HG02610 (cell line): ENCODE measurements around the gene CALN1.
"Not testable (repeated sequence)": the region's sequence is repeated elsewhere in the genome, so short reads cannot be mapped to it uniquely, and the experiment has no call there.

Source experiments
- ATAC-seq: cut with Tn5 transposase; IDR thresholded peaks from one replicate; pipeline ENCODE4 v1.9.1; 2021; ENCODE audit warnings: mild to moderate bottlenecking, moderate library complexity; ENCODE audit not compliant: unreplicated experiment

The CALN1 gene

DNA sequence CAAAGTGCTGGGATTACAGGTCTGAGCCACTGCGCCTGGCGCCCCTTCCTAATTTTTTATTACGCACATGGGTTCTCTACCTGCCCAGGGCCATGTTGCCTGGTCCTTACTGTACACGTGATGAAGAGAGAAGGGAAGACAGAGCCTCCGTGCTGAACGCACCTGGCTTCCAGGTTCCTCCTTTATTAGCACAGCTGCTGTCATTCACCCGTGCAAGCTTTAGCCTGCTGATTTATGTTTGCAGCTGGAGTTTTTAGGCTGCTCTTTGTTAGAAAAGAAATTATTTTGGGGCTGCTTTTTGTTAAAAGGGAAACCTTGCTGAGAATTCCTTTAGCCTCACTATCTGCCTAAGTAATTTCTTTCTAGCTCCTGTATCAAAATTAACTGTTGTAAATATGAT, 417.0 kb downstream of the CALN1 start:
- no peak for ATAC-seq

DNA sequence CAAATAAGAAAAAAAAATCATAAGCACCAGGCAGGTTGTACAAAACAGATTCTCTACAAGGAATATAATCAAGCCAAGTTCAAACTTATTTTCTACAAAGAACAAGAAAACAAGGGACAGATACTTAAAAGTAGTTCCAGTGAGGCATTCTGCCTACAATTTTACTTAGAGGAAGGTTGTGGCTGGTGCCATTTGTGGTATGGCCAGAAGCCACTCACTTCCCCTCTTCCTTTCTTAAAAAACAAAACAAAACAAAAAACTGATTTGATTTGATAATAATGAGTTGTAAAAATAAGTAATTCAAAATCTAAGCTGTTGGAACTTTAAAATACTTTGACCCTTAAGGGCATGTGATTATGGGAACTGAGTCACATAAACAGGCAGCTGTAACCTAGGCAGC, 420.6 kb downstream of the CALN1 start:
- no peak for ATAC-seq

DNA sequence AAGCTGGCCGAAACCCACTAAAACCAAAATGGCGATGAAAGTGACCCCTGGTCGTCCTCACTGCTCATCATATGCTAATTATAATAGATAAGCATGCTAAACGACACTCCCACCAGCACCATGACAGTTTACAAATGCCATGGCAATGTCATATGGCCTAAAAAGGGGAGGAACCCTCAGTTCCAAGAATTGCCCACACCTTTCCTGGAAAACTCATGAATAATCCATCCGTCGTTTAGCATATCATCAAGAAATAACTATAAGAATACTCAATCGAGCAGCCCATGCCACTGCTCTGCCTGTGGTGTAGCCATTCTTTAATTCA, 422.0 kb downstream of the CALN1 start:
- ATAC-seq, result no peak

DNA sequence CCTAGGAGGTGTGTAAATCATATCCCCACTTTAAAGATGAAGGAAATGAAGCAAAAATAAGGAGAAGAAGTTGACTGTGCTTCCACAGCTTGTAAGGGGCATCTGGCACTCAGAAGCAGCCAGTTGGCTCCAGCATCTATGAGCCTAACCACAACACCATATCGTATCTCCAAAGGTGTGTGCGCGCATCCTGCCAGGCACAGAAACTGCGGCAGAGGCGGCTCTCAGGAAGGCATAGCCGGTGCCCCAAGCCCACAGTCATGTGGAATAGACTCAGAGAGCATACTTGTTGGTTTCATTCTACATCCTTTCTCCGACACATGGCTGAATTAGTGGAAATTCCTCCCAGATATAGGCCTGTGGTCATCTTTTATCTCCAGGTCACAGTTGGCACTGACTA, 423.9 kb downstream of the CALN1 start:
- ATAC-seq, result no peak

DNA sequence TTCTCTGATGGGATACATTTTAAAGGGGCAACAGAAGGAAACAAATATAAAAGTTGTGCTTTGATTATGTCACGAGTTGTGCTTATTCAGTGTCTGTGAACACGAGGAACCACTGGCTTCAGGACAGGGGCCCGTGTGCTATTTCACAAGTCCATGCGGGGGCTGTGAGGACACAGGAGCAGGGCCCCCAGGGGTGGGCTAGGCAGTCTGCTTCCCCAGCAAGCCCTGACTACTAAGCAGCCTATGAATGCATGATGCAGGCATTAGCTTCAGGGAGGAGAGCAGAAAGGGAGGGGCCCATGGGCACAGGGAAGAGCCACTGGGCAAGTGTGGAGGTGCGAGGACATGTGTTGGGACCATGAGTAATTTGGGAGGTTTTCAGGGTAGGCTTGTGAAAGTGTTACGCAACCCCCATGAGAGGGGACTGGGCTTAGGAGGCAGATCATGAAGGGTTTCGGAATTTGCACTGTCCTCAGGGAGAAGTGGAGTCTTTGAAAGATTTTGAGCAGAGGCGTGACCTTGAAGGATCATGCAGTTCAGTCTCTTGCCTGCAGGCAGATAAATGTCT, 424.9 kb downstream of the CALN1 start:
- ATAC-seq, result no peak

DNA sequence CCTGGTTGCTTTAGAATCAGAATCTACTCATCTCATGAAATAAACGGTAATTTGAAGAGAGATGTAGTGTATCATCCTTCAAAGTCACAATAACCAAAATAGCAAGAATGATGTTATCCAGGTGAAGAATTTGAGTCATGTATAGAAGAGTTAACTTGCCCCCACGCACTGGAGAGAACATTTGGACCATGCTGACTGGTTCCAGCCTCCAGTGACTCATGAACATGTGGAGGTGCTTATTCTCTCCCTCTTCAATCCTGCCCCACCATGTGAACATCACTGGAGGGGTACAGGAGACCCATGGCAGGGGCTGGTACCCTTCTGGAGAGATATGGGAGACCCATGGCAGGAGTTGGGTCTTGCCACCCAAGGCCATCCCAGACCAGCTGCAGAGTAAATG, 427.8 kb downstream of the CALN1 start:
- no peak for ATAC-seq

DNA sequence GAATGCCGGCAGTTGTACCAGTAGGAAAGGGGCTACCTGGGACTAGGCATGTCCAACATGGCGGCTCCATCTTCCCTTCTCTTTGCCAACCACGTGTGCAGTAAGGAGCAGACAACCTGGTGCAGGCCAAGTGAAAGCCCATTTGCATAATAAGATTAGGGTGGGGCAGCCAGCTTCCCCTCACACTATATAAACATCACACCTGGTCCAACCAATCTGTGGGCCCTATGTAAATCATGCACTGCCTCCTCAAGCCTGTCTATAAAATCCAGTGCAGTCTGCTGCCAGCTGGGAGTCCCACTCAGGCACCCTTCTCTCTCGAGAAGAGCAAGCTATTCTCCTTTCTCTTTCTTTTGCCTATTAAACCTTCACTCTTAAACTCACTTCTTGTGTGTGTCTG, 429.3 kb downstream of the CALN1 start:
- no peak for ATAC-seq

DNA sequence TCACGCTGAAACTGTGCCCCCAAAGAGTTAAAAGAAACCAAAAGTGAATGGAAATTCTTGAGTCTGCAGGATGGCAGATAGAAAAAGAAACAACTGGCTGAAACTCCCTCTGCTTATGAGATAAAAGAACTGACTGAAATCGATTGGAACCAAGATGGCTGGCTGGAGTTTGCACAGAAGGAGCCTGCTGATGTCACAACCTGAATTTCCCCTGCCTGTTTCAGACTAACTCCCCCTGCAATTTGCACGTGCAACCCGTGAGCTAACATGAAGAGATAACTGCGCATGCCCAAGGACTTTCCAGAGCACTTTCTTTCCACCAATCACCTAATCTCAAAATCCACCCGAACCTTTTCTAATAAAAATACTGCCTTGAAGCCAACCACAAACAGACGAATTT, 435.5 kb downstream of the CALN1 start:
- no peak for ATAC-seq

DNA sequence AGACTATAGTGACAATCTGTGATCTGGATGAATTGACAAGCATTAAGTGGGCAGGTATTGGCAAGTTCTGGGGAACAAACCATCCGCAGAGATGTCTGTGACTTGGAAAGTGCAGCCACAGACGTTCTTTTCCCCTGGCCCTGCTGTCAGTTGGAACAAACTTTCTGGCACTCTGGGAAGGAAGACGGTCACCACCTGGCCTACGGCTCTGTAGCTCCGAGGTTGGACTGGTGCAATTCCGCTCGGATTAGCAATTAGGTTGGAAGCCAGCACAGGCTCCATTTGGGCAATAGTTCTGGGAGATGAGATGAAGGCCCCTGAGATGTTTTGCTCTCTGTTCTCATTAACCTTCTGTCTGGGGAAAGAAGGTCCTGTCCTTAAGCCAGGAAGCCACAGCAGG, 437.5 kb downstream of the CALN1 start:
- ATAC-seq, result no peak

DNA sequence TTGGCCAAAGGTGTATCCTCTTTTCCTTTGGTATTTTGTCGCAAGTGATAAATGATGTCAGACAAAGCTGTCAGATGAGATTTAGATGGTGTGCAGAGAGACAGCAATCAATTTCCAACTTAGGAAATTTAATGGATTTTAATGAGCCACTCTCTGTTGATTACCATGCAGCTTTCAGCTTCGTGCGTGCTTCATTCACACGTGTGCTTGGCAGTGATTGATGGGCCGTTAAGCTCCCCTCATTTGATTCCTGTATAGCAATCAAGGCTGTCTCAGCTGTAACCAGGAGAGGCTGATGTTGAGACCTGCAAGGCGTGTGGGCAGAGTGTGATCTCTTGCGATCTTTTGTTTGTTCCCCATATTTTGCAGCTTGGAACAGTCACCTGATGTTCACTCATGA, 439.6 kb downstream of the CALN1 start:
- ATAC-seq, result no peak

DNA sequence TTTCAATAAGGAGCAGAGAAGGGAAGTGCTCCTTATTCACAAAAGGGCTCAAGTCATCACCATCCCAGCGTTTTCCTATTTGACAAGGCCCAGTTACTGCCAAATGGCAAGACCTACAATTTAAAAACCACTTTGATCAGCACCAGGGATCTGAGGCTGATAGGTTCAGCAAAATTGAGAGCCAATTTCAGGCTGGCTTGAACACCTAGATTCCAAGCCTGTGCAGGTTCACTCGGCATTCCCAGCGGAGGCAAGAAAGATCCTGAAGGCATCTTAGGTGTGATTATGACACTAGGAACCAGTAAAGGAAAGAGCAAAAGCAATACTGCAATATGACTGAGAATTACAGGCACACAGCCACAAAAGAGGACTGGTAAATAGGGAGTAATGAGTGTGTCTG, 441.4 kb downstream of the CALN1 start:
- ATAC-seq, result no peak

DNA sequence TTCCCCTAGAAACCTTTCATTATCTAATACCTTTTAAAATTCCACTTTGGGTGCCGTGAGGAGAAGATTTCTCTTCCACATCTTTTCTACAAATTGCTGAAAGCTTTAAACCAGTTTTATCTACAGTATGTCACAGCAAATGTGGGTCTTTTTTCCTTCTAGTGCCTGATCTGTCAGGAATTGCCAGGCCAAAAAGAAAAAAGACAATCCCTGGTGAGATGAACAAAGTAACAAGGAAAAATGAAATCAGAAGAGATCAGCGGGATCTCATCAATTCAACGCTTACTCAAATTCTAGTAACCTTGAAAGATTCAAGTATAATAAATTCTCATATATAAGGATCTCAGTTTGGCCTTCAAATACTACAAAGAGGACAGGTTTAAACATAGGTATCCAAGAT, 449.5 kb downstream of the CALN1 start:
- ATAC-seq, result no peak

DNA sequence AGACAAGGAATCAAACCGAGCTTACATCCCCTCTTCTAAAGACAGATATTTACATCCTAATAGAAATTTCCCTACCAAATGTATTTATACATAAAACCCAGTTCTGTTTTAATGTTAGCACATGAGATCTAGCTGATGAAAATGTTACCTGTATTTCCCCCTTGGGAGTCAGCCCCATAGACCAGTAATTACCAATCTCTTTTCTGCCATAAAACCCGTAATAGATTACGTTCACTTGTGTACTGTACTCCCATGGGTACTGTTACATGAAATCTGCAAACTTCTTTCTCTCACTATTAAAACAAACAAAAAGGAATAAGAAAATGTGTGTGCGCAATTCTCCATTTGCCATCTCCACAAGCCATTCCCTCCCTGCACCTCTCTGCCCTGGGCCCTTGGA, 450.9 kb downstream of the CALN1 start:
- no peak for ATAC-seq

DNA sequence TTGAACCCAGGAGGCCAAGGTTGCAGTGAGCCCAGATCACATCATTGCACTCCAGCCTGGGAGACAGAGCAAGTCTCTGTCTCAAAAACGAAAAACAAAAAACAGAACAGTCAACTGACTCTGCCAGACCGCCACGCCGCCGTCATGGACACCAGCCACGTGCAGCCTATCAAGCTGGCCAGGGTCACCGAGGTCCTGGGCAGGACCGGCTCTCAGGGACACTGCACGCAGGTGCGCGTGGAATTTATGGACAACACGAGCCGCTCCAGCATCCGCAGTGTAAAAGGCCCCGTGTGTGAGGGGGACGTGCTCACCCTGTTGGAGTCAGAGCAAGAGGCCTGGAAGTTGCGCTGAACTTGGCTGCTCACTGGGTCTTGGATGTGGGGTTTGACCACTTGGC, 470.0 kb downstream of the CALN1 start:
- no peak for ATAC-seq

DNA sequence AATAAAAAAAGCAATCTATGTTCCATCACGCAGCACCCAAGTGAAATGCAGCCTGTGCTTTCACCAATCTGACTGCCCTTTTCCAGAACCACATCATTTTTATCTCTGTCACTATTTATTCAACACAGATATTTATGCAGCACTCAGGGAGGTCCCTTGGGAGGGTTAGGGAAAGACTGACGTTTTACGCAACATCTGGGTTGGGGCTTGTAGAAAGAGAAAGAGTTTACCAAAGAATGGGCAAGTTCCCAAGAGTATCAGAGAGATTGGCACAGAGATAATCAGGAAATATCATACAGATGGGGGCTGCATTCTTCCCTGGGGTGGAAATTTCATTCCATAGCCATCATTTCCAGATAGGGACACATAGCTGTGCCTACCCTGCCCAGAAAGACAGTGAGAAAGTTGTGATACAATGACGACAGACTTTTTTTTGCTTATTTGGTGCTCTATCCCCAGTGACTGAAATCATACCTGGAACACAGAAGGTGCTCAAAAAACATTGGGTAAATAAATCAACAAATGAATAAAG, 474.2 kb downstream of the CALN1 start:
- ATAC-seq, result no peak

DNA sequence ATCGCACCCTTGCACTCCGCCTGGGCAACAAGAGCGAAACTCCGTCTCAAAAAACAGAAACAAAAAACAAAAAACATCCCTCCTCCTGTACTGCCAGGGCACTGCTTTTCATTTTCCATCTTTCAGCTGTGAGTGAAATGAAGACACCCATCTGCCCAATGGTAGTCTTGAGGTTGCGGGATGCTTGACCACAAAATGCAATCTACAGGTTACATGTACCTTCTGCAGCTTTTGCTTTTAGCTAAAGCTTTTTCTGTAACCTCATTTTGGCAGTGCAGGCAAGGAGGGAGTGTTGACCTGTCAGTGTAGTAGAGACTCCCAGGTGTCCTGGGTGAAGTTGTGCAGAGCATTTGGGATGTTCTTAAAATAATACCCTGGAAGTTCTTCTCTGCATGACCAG, 476.5 kb downstream of the CALN1 start:
- no peak for ATAC-seq

DNA sequence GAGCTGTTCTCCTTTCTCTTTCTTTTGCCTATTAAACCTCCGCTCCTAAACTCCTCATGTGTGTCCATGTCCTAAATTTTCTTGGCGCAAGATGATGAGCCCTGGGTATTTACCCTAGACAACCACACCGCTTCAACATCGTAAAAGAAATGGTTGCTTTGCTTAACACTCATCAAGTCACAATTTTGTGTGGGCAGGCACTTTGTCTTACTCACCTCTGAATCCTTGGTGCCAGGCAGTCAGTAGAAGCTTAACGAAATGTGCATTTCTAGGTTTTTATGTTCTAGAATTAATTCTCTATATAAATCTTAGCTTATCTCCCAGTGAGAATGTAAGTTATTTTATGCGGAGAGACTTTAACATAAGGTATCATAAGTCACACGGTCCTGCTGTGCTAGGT, 478.7 kb downstream of the CALN1 start:
- ATAC-seq, result no peak

DNA sequence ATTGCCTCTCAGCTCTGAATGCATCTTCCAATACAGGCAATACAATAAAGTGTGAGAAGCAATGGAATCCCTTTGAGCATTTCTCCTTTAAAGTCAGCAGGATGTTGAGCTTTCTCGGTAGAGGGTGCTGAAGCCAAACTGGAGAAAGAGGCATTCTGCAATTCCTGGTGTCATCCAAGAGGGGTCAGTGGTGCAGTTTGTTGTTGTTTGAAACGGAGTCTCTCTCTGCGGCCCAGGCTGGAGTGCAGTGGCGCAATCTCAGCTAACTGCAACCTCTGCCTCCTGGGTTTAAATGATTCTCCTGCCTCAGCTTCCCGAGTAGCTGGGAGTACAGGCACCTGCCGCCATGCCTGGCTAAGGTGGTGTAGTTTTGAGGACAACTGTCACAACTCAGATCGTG, 486.5 kb downstream of the CALN1 start:
- no peak for ATAC-seq

DNA sequence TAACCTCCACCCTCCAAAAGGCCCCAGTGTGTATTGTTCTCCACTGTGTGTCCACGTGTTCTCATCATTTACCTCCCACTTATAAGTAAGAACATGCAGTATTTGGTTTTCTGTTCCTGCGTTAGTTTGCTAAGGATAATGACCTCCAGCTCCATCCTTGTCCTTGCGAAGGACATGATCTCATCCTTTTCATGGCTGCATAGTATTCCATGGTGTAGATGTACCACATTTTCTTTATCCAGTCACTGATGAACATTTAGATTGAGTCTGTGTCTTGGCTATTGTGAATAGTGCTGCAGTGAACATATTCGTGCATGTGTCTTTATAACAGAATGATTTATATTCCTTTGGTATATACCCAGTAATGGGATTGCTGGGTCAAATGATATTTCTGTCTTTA, 497.9 kb downstream of the CALN1 start:
- ATAC-seq, result not testable (repeated sequence)

DNA sequence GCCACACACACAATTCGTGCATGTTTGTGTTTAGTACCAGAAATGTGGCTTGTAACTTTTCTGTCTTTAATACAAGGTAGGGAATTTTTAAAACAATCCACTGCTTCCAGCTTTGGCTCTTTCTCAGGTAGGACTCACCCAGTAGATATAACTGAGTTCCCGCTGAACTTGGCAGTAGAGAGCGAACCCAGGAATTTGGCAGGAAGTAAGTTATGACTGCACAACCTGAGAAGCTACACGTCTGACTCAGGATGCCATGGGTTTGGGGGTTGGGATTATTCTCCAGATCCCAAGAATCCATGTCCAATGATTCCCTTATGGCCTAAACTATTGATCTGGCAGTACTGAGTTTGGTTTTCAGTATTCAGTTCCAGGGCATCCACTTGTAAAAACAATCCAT, 499.7 kb downstream of the CALN1 start:
- ATAC-seq, result no peak

DNA sequence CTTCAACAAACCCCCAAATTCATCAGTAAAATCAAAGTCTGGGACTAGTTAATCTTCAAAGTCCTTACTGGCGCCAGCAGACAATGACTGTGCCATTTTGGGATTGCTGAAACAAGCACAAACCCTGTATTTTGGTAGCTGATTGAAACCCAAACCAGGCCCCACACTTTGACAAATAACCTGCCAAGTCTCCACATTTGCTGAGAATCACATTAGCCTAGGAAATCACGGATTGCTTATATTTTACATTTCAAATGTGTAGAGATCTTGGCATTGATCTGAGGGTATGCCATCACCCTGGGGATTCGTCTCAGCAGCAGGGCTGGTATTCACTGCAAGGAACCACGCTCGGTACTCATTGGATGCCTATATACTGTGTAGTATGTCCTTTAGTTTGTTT, 501.1 kb downstream of the CALN1 start:
- no peak for ATAC-seq

DNA sequence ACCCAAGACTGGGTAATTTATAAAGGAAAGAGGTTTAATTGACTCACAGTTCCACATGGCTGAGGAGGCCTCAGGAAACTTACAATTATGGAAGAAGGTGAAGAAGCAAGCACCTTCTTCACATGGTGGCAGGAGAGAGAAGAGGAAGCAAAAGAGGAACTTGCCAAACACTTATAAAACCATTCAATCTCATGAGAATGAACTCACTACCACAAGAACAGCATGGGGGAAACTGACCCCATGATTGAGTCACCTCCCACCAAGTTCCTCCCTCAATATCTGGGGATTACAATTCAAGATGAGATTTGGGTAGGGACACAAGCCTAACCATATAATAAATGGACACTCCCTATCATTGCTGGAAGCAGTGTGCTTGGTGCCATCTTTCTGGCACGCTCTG, 506.3 kb downstream of the CALN1 start:
- no peak for ATAC-seq

DNA sequence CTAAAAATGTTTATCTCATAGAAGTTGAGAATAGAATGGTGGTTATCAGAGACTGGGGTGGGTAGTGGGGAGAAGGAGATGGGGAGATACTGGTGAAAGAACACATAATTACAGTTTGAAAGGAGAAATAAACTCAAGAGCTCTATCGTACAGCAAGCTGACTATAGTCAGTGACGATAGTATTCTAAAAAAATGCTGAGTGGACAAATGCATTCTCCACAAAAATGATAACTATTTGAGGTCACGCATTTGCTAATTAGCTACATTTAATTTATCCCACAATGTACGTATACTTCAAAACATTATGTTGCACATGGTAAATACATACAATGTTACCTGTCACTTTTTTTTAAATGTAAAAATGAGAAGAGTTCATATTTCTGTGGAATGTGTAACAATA, 507.7 kb downstream of the CALN1 start:
- no peak for ATAC-seq

DNA sequence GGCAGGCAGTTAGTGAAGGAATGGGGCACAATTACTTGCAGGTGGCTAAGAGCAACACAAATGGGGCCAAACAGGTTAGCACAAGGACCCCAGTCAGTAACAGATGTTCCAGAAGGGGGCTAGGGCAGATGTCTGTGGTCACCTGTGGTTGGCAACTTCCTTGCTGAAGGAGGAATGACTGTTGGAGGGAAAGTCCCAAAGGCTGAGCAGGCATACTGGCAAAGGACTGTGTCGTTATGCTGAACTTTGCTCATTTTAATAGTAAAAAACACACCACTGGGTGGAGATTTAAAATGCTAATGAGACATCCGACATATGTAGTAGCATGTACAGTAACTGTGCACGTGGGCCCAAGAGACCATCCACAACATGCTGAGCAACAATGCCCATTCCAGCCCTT, 511.6 kb downstream of the CALN1 start:
- no peak for ATAC-seq
